ENCODE data around the gene C6orf47. TPM values are rescaled to one million over a fixed set of nuclear protein-coding genes. Genes with fewer than 3 reads are reported as not detected.

C6orf47 gene
- total and polyA plus RNA-seq, 10 of the 15 experiments (the other 5 are each of a cell fraction or from before 2014, with no cell fraction given) = 0.16 to 20.4 (median 17.3) TPM; not detected in 1

GRCh38 chr6:31658983-31659648, 1.5 kb downstream of the C6orf47 start:
- H3K4me3 ChIP-seq = peak overlapping the region; percentile 79
- ChIA-PET POLR2A (interaction anchor here (0.6 to 0.8 kb wide), 6 partner anchors 37 to 171 kb away, joined by 3 to 6 read pairs (median 4); partner anchors contain the start of gene NFKBIL1), SMC1A (ENCODE audit: uncharacterized antibody, unreplicated experiment) (no interaction called here), RAD21 (ENCODE audit: unreplicated experiment) (interaction anchor here (1.2 to 1.6 kb wide), 2 partner anchors 80 to 108 kb away, joined by 3 to 6 read pairs; partner anchors contain the start of gene MSH5), CTCF (no interaction called here)
- ATAC-seq (no peak), FAIRE-seq (no peak), DNase-seq (ENCODE audit: low read depth, low spot score) (no peak)
- no peaks in the 10 kb centered on the region for H4K20me1 ChIP-seq (ENCODE audit: control insufficient read depth, insufficient read depth)
- H3K27me3 ChIP-seq (replicated peaks in 1 of 2; ENCODE audit: control insufficient read depth in 2 of 2, insufficient read depth in 2 of 2, low read length in 1 of 2) = no peaks in the 10 kb centered on the region
- no peak overlapping the region for H2AFZ ChIP-seq (ENCODE audit: control insufficient read depth, low read depth, low read length)
- TF ChIP-seq TAF1 (IDR thresholded peaks at IDR 0.05; ENCODE audit: borderline replicate concordance, low read depth, low read length) (no peak), SPI1 (IDR thresholded peaks at IDR 0.05; ENCODE audit: borderline replicate concordance, insufficient read depth, low read depth, low read length) (no peak), POLR2A (IDR thresholded peaks at IDR 0.05; ENCODE audit: low read depth, low read length) (peak; percentile 48), E2F8 (IDR thresholded peaks at IDR 0.05; ENCODE audit: low read depth, partially characterized antibody) (no peak), BRCA1 (IDR thresholded peaks at IDR 0.05; ENCODE audit: low read depth, low read length) (no peak), ZNF207 (IDR thresholded peaks at IDR 0.05; ENCODE audit: borderline replicate concordance) (no peak), NR2F1 (conservative IDR thresholded peaks at IDR 0.05) (no peak)
- TF ChIP-seq, protein P1, sequence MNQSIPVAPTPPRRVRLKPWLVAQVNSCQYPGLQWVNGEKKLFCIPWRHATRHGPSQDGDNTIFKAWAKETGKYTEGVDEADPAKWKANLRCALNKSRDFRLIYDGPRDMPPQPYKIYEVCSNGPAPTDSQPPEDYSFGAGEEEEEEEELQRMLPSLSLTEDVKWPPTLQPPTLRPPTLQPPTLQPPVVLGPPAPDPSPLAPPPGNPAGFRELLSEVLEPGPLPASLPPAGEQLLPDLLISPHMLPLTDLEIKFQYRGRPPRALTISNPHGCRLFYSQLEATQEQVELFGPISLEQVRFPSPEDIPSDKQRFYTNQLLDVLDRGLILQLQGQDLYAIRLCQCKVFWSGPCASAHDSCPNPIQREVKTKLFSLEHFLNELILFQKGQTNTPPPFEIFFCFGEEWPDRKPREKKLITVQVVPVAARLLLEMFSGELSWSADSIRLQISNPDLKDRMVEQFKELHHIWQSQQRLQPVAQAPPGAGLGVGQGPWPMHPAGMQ (IDR thresholded peaks at IDR 0.05; ENCODE audit: borderline replicate concordance) = no peak
- WGBS (ENCODE audit: insufficient coverage, insufficient replicate concordance, low lambda C conversion rate, missing lambda C conversion rate) = 70% methylated on average over 13 of the region's 13 CpGs
- in situ Hi-C loops (cut with MboI) = no loop called here
- intact Hi-C loops (cut with micrococcal nuclease; ENCODE audit: unreplicated experiment) = no loop called here
- no peaks in the 10 kb centered on the region; the same call in 2 of the 3 replicates for H3K9me3 ChIP-seq (replicated peaks; ENCODE audit: control insufficient read depth, insufficient read depth, low read length)
- peak overlapping the region; percentile 94 for H3K27ac ChIP-seq (ENCODE audit: control insufficient read depth, insufficient read depth)
- peaks cover 0 to 12% of the 10 kb centered on the region in 2 experiments for H3K36me3 ChIP-seq (ENCODE audit: control insufficient read depth in 2 of 2, insufficient read depth in 2 of 2, low read length in 1 of 2)
- no TSS peak for BruUV-seq (replicated peaks)
- H3K4me1 ChIP-seq (ENCODE audit: control insufficient read depth, insufficient read depth, low read length) = peaks cover 42% of the 10 kb centered on the region
- H3K4me2 ChIP-seq (ENCODE audit: control insufficient read depth, insufficient read depth) = peak overlapping the region; percentile 99
- H3K9ac ChIP-seq (ENCODE audit: control insufficient read depth, insufficient read depth, low read length) = peak overlapping the region; percentile 95
- H3K79me2 ChIP-seq (ENCODE audit: control insufficient read depth, insufficient read depth, low read length) = peaks cover 51% of the 10 kb centered on the region
